SK-N-MC (cell line): Measurements from ENCODE around the gene FASTK.
A peak's percentile ranks its signal among the peaks of the same experiment; 100 is the strongest.

ENCODE experiments used
- DNase-seq: peaks from one replicate; pipeline ENCODE4 v3.0.0-alpha.2; 2011; ENCODE audit warnings: low read depth, low spot score
- H3K27ac ChIP-seq: fragments of 200-600 bp; sonication (generic); 2 replicates; pipeline ENCODE4 v1.5.1; 2016; ENCODE audit warnings: mixed run types
- H3K36me3 ChIP-seq: fragments of 200-600 bp; sonication (generic); 2 replicates; pipeline ENCODE4 v1.6.1; 2017; ENCODE audit warnings: antibody characterized with exemption, low read length, mixed read lengths; ENCODE audit not compliant: insufficient read depth
- H3K4me3 ChIP-seq: fragments of 200-600 bp; sonication (generic); 2 replicates; pipeline ENCODE4 v1.5.1; 2016
- H3K9ac ChIP-seq: fragments of 200-600 bp; sonication (generic); 2 replicates; pipeline ENCODE4 v1.8.0; 2017; ENCODE audit warnings: mixed run types, mixed read lengths; ENCODE audit not compliant: insufficient read length
- H3K9me3 ChIP-seq: fragments of 200-600 bp; sonication (generic); 2 replicates; pipeline ENCODE4 v1.6.1; 2017; ENCODE audit warnings: low read depth, mild to moderate bottlenecking, antibody characterized with exemption, low read length, moderate library complexity, mixed read lengths
- EZH2 ChIP-seq: fragments of 200-600 bp; sonication (generic); IDR thresholded peaks from one replicate; pipeline ENCODE4 v1.6.1; 2017; ENCODE audit warnings: antibody characterized with exemption
- FOXP2 ChIP-seq: optimal IDR thresholded peaks from 2 replicates; pipeline ENCODE3; 2011; ENCODE audit warnings: mild to moderate bottlenecking, moderate library complexity; ENCODE audit not compliant: insufficient read depth; ENCODE audit errors: extremely low read length, control extremely low read depth
- POLR2AphosphoS5 ChIP-seq: IDR thresholded peaks from 2 replicates; pipeline ENCODE4 v1.6.1; 2012; ENCODE audit warnings: mild to moderate bottlenecking, low read depth, low read length, borderline replicate concordance

FASTK gene

DNA sequence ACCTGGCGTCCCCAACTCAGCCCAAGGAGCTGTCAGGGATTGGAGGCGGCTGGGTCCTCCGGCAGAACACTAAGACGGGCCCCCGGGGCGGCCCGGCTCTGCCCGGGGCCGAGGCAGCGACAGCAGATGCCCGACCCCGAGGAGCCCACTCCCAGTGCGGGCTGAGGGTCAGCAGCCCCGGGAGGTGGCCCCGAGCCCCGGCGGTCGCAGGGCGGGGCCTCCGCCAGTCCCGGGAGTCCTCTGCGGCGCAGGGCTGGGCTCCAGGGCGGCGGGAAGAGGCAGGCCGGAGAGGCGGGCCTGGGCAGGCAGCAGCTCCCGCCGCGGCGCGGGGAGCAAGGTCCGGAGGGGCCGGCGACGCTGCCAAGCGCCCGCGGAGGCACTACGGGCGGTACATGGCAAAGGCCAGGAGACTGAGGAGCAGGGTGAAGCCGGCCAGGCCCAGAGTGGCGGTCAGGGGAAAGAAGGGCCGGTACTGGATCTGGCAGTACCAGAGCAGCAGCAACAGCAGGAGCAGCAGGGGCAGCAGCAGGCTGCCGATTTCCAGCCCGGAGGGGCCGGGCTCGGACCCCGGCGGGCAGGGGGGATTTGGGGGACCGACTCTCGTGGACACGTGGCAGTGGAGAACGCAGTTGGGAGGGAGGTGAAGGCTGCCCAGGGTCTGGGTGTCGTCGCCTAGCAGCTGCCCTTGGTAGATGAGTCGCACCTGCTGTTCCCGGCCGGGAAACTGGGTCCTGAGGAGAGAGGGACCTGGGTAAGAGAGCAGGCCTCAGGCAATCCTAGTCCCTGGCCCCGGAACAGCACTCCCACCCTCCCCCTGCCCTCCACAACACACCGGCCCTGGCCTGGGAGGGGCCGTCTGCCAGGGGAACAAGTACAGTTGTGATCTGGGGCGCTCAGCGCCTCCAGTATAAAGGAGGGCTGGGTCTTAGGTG, 827 bp upstream of the FASTK start:
- Histone ChIP-seq H3K27ac (peak overlapping the region; percentile 83), H3K9ac (peak overlapping the region; percentile 97), H3K9me3 (no peaks in the 10 kb centered on the region), H3K4me3 (peak overlapping the region; percentile 97), H3K36me3 (no peaks in the 10 kb centered on the region; the same call in 1 of the 2 replicates)
- TF ChIP-seq POLR2AphosphoS5 (no peak), FOXP2 (no peak), EZH2 (no peak)
- DNase-seq, result no peak

DNA sequence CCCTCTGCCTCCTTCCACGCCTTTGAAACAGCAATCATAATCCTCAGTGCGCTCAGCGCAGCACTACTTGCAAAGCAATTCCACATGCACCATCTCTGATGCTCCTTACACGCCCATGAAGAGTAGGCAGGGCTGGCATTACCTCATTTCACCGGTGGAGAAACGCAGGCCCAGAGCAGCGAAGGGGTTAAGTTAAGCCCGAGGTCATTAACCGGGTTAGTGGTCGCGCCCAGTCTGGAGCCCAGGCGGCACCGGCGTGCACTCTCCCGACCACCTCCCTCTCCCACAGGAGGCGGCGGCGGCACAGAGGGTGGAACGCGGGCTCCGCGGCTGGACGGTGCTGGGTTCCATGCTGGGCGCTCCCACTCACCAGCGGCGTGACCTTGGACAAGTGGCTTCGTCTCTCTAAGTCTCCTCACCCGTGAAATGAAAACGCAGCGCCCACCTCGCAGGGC, 515 bp downstream of the FASTK start:
- Histone ChIP-seq H3K36me3 (peaks cover 9% of the 10 kb centered on the region; the same call in 1 of the 2 replicates), H3K4me3 (peak overlapping the region; percentile 97), H3K9me3 (no peaks in the 10 kb centered on the region), H3K27ac (peak overlapping the region; percentile 83), H3K9ac (peak overlapping the region; percentile 97)
- no peak for DNase-seq
- TF ChIP-seq FOXP2 (no peak), EZH2 (no peak), POLR2AphosphoS5 (no peak)

DNA sequence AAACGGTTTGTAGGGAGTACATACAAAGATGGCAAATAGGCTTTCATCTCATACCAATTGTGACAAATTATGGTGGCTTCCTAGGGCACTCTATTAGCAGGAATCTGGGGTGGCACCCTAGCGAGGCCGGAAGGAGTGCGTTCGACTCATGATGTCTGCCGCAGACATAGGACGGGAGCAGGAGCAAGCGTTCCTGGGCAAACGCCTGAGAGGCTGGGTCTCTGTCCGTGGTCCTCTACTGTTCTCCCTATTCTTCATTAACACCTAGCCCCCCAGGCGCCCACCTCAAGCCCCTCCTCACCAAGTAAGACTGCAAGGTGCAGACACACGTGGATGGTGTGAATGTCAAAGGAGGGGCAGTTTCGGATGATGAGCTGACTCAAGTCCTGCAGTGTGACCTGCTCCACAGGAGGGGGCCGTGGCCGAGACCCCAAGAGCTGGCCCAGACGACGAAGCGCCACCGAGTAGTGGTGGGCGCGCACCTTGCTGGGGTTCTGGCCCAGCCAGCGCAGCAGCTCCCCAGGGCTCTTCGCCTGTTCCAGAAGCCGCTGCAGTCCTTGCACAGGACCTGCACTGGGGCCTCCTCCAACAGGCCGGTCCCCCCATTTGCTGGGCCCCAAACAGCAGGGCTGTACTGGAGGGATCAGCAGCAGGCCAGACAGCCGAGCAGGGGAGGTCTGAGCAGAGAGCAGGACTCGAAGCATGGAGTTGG, 1.3 kb downstream of the FASTK start:
- Histone ChIP-seq H3K4me3 (peak overlapping the region; percentile 97), H3K36me3 (peaks cover 14% of the 10 kb centered on the region; the same call in 1 of the 2 replicates), H3K9me3 (no peaks in the 10 kb centered on the region), H3K27ac (no peak overlapping the region), H3K9ac (peak overlapping the region; percentile 97)
- no peak for DNase-seq
- TF ChIP-seq EZH2 (no peak), FOXP2 (no peak), POLR2AphosphoS5 (no peak)

DNA sequence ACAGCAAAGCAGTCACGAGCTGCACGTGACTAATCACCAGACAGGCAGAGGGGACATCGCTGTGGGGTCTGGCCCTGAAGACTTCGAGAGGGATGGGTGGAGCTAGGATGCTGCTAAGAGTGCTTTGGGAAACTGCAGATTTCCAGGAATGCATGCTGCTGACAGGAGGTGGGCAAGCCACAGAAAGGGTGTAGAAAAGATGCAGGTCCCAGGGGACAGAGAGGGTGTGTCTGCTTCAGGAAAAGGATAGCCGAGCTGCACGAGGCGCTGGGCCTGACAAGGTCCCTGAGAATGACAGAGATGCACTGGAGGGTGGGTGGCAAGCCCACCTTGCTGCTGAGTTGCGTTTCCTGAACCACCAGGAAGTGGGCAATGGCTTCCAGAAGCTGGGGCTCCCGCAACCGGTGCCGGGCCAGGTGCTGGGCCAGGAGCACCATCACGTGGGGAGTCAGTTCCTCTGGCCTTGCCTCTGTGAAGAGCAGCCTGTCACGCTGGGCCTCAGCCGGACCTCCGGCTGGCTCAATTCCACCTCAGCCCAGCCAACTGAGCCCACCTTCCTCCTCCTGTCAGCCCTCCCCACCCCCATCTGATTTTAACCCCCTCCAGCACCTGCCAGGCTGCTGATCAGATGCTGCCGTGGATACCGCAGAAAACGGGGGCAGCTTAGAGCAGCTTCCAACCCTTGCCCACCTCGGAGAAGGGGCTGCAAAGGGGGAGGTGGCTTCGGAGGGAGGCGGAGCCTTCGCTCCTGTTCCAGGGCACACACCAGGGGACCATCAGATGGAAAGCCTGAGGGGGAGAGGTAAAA, 2.2 kb downstream of the FASTK start:
- Histone ChIP-seq H3K9ac (no peak overlapping the region), H3K27ac (peak overlapping the region; percentile 42; the same call in 1 of the 2 replicates), H3K4me3 (no peak overlapping the region; the same call in 1 of the 2 replicates), H3K9me3 (no peaks in the 10 kb centered on the region), H3K36me3 (peaks cover 22% of the 10 kb centered on the region; the same call in 1 of the 2 replicates)
- TF ChIP-seq POLR2AphosphoS5 (peak; percentile 41; the same call in 1 of the 2 replicates), FOXP2 (no peak)
- DNase-seq, result no peak

DNA sequence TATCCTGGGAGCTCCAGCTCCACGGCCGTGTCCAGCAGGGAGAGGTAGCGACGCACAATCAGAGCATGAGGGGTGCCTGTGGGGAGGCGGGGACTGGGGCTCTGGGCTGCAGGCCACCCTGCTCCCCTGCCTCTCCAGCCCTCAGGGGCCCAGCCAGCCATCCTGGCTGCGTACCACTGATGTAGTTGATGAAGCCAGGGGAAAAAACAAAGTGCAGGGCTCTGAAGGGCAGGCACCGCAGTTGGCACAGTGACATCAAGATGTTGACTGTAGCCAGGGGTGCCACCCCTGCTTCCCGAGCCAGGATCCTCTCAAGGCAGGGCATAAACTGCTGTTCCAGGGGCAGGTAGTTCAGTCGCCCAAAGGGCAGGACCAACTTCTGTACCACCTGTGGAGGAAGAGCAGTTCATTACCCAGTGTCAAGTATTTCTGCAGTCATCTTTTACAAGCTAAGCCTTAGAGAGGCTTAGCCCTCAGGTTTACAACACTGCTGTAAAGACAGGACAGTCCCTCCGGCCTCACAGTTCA, 2.8 kb downstream of the FASTK start:
- TF ChIP-seq EZH2 (no peak), POLR2AphosphoS5 (0 out of 2 replicates have a peak, but pooled peaks have one; percentile 17)
- H3K9me3 ChIP-seq, result no peaks in the 10 kb centered on the region
- no peak overlapping the region for H3K4me3 ChIP-seq
- H3K36me3 ChIP-seq, result peaks cover 22% of the 10 kb centered on the region; the same call in 1 of the 2 replicates
- H3K27ac ChIP-seq, result peak overlapping the region; percentile 42; the same call in 1 of the 2 replicates
- DNase-seq, result no peak
- no peak overlapping the region for H3K9ac ChIP-seq

DNA sequence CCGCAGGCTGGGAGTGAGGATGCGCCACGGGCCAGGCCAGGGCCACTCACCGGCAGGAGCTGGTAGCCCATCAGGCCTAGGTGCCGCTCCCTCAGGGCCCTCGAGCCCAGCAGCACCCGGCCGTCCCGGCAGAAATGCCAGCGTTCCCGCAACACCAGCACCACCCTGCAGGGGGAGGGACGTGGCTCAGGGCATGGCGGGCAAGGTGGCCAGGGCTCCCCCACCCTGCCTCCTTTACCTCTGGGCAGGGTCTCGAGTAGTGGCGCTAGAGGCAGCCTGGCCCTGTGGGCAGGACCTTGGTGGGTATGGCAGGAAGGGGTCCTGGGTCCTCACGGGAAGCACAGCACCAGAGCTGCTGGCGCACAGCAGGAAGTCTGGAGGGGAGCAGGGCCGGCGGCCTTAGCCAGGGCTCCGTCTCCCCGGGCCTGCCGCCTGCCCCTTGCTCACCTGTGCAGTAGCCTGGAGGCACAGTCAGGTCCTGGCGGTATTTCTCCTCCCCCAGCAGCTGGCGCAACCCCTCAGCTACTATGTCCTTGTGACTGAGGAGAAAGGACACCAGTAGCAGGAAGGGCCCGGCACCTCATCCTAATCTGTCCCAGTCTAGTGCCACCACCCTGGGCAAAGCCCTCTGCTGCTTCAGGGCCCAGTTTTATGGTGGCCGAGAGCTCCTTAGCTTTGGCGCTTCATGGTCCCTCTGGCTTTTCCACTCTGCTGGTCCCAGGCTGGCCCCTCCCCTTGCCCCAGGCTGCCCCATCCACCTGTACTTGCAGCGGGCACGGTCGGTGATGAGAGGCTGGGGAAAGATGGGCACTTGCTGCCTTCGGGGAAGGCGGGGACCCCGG, 3.5 kb downstream of the FASTK start:
- no peak for DNase-seq
- H3K9me3 ChIP-seq, result no peaks in the 10 kb centered on the region
- H3K9ac ChIP-seq, result no peak overlapping the region
- no peak; the same call in 1 of the 2 replicates for TF ChIP-seq POLR2AphosphoS5
- TF ChIP-seq FOXP2, result no peak
- no peak for TF ChIP-seq EZH2
- H3K36me3 ChIP-seq, result peaks cover 25% of the 10 kb centered on the region; the same call in 1 of the 2 replicates
- no peak overlapping the region for H3K4me3 ChIP-seq
- H3K27ac ChIP-seq, result no peak overlapping the region

DNA sequence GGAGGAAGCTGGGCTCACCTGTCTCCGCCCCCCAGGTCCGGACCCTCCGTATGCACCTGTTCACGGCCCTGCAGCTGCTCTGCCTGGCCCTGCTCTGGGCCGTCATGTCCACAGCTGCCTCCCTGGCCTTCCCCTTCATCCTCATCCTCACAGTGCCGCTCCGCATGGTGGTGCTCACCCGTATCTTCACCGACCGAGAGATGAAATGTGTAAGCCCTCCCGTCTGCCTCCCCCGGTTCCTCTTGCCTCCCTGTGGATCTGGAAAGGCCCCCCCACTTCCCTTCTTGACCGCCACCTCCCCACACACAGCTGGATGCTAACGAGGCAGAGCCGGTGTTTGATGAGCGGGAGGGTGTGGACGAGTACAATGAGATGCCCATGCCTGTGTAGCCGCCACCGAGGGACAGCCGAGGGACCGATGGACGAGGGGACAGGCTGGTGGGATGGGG, 4.6 kb downstream of the FASTK start:
- DNase-seq, result no peak
- peaks cover 35% of the 10 kb centered on the region; the same call in 1 of the 2 replicates for H3K36me3 ChIP-seq
- H3K27ac ChIP-seq, result no peak overlapping the region
- no peak overlapping the region for H3K9ac ChIP-seq
- TF ChIP-seq POLR2AphosphoS5 (peak; percentile 16; the same call in 1 of the 2 replicates), EZH2 (no peak)
- H3K4me3 ChIP-seq, result no peak overlapping the region
- no peaks in the 10 kb centered on the region for H3K9me3 ChIP-seq
